IPS DF 6.9 (cell line): Measurements from ENCODE around the gene NRXN3.

Experiments used
- DNase-seq: peaks from one replicate; pipeline ENCODE4 v3.0.0-alpha.2; 2013; ENCODE audit warnings: low read depth, low spot score
- H3K27ac ChIP-seq: one replicate; pipeline ENCODE4 v1.5.1; 2013; ENCODE audit warnings: low read length, control low read depth
- H3K27me3 ChIP-seq: 2 replicates; pipeline ENCODE4 v1.6.1; 2013; ENCODE audit warnings: mild to moderate bottlenecking, low read length; ENCODE audit not compliant: control insufficient read depth, insufficient read depth
- H3K36me3 ChIP-seq: 2 replicates; pipeline ENCODE4 v1.6.1; 2013; ENCODE audit warnings: low read length; ENCODE audit not compliant: control insufficient read depth, insufficient read depth
- H3K4me1 ChIP-seq: 2 replicates; pipeline ENCODE4 v1.6.1; 2013; ENCODE audit warnings: low read length; ENCODE audit not compliant: control insufficient read depth, insufficient read depth
- H3K4me3 ChIP-seq: 2 replicates; pipeline ENCODE4 v1.5.1; 2013; ENCODE audit warnings: mild to moderate bottlenecking, low read length
- H3K9me3 ChIP-seq: 2 replicates; pipeline ENCODE4 v1.6.1; 2013; ENCODE audit warnings: low read length, inconsistent platforms; ENCODE audit not compliant: control insufficient read depth, insufficient read depth
- WGBS: extraction: QIAGEN DNeasy Blood & Tissue Kit; methylation state at CpG from one replicate; pipeline ENCODE4 v1.1.7; 2013; ENCODE audit warnings: mixed read lengths, missing lambda C conversion rate; ENCODE audit not compliant: insufficient read length, insufficient coverage; 5-methylcytosine and 5-hydroxymethylcytosine counted together

The NRXN3 gene

GRCh38 chr14:79370969-79371368 is 1200.8 kb downstream of the NRXN3 start:
- Histone ChIP-seq H3K4me1 (peaks cover 2% of the 10 kb centered on the region; the same call in 1 of the 2 replicates), H3K36me3 (no peaks in the 10 kb centered on the region), H3K9me3 (no peaks in the 10 kb centered on the region), H3K4me3 (no peak overlapping the region), H3K27me3 (no peaks in the 10 kb centered on the region), H3K27ac (no peak overlapping the region)
- no peak for DNase-seq
- WGBS: no CpG with 5 or more reads among the region's 1 CpG

GRCh38 chr14:79373451-79373850 is 1203.3 kb downstream of the NRXN3 start:
- no peak overlapping the region for H3K27ac ChIP-seq
- no peaks in the 10 kb centered on the region for H3K27me3 ChIP-seq
- H3K4me1 ChIP-seq: peaks cover 2% of the 10 kb centered on the region; the same call in 1 of the 2 replicates
- no peak for DNase-seq
- H3K36me3 ChIP-seq: no peaks in the 10 kb centered on the region
- no CpG with 5 or more reads among the region's 6 CpGs for WGBS
- no peak overlapping the region for H3K4me3 ChIP-seq
- H3K9me3 ChIP-seq: no peaks in the 10 kb centered on the region

GRCh38 chr14:79375356-79375755 is 1205.2 kb downstream of the NRXN3 start:
- H3K27me3 ChIP-seq: no peaks in the 10 kb centered on the region
- H3K9me3 ChIP-seq: no peaks in the 10 kb centered on the region
- peaks cover 4% of the 10 kb centered on the region; the same call in 1 of the 2 replicates for H3K4me1 ChIP-seq
- DNase-seq: no peak
- WGBS: no CpG with 5 or more reads among the region's 7 CpGs
- no peak overlapping the region for H3K27ac ChIP-seq
- H3K36me3 ChIP-seq: no peaks in the 10 kb centered on the region
- H3K4me3 ChIP-seq: no peak overlapping the region

GRCh38 chr14:79376557-79376956 is 1206.4 kb downstream of the NRXN3 start:
- Histone ChIP-seq H3K4me3 (no peak overlapping the region), H3K36me3 (no peaks in the 10 kb centered on the region), H3K27ac (no peak overlapping the region), H3K9me3 (no peaks in the 10 kb centered on the region), H3K27me3 (no peaks in the 10 kb centered on the region), H3K4me1 (peaks cover 4% of the 10 kb centered on the region; the same call in 1 of the 2 replicates)
- WGBS: no CpG with 5 or more reads among the region's 1 CpG
- no peak for DNase-seq

GRCh38 chr14:79378020-79378419 is 1207.8 kb downstream of the NRXN3 start:
- Histone ChIP-seq H3K27ac (no peak overlapping the region), H3K27me3 (no peaks in the 10 kb centered on the region), H3K4me3 (no peak overlapping the region), H3K36me3 (no peaks in the 10 kb centered on the region), H3K4me1 (peaks cover 4% of the 10 kb centered on the region; the same call in 1 of the 2 replicates), H3K9me3 (no peaks in the 10 kb centered on the region)
- peak; percentile 29 for DNase-seq
- no CpG with 5 or more reads among the region's 2 CpGs for WGBS

GRCh38 chr14:79379266-79379665 is 1209.1 kb downstream of the NRXN3 start:
- Histone ChIP-seq H3K36me3 (no peaks in the 10 kb centered on the region), H3K27ac (no peak overlapping the region), H3K4me1 (peaks cover 4% of the 10 kb centered on the region; the same call in 1 of the 2 replicates), H3K9me3 (no peaks in the 10 kb centered on the region), H3K27me3 (no peaks in the 10 kb centered on the region), H3K4me3 (no peak overlapping the region)
- no CpG with 5 or more reads among the region's 5 CpGs for WGBS
- no peak for DNase-seq

- 0 out of 2 replicates have a peak, but pooled peaks cover 2% of the 10 kb centered on the region for H3K4me1 ChIP-seq
- H3K27me3 ChIP-seq: no peaks in the 10 kb centered on the region
- H3K36me3 ChIP-seq: no peaks in the 10 kb centered on the region
- H3K4me3 ChIP-seq: no peak overlapping the region
- no peak for DNase-seq
- H3K27ac ChIP-seq: no peak overlapping the region
- no peaks in the 10 kb centered on the region for H3K9me3 ChIP-seq
These were observed 1212.9 kb downstream of the NRXN3 start for GRCh38 chr14:79383031-79383430.

- Histone ChIP-seq H3K27me3 (no peaks in the 10 kb centered on the region), H3K9me3 (no peaks in the 10 kb centered on the region), H3K27ac (no peak overlapping the region), H3K36me3 (no peaks in the 10 kb centered on the region), H3K4me1 (0 out of 2 replicates have a peak, but pooled peaks cover 2% of the 10 kb centered on the region), H3K4me3 (no peak overlapping the region)
- no peak for DNase-seq
- WGBS: no CpG with 5 or more reads among the region's 2 CpGs
These were observed 1213.3 kb downstream of the NRXN3 start for GRCh38 chr14:79383475-79383874.

GRCh38 chr14:79395061-79395460 is 1224.9 kb downstream of the NRXN3 start:
- Histone ChIP-seq H3K4me3 (no peak overlapping the region), H3K27me3 (no peaks in the 10 kb centered on the region), H3K4me1 (no peaks in the 10 kb centered on the region), H3K36me3 (no peaks in the 10 kb centered on the region), H3K27ac (no peak overlapping the region), H3K9me3 (no peaks in the 10 kb centered on the region)
- no peak for DNase-seq

- Histone ChIP-seq H3K4me3 (no peak overlapping the region), H3K9me3 (no peaks in the 10 kb centered on the region), H3K27me3 (no peaks in the 10 kb centered on the region), H3K27ac (no peak overlapping the region), H3K4me1 (no peaks in the 10 kb centered on the region), H3K36me3 (no peaks in the 10 kb centered on the region)
- WGBS: no CpG with 5 or more reads among the region's 6 CpGs
- no peak for DNase-seq
These were observed 1234.8 kb downstream of the NRXN3 start for GRCh38 chr14:79404874-79405511.

GRCh38 chr14:79405512-79405910 is 1235.3 kb downstream of the NRXN3 start:
- no peaks in the 10 kb centered on the region for H3K27me3 ChIP-seq
- no peaks in the 10 kb centered on the region for H3K4me1 ChIP-seq
- no peak for DNase-seq
- H3K27ac ChIP-seq: no peak overlapping the region
- no peak overlapping the region for H3K4me3 ChIP-seq
- WGBS: no CpG with 5 or more reads among the region's 2 CpGs
- no peaks in the 10 kb centered on the region for H3K36me3 ChIP-seq
- H3K9me3 ChIP-seq: no peaks in the 10 kb centered on the region
